ENCODE data around the gene CD80.

The CD80 gene

DNA sequence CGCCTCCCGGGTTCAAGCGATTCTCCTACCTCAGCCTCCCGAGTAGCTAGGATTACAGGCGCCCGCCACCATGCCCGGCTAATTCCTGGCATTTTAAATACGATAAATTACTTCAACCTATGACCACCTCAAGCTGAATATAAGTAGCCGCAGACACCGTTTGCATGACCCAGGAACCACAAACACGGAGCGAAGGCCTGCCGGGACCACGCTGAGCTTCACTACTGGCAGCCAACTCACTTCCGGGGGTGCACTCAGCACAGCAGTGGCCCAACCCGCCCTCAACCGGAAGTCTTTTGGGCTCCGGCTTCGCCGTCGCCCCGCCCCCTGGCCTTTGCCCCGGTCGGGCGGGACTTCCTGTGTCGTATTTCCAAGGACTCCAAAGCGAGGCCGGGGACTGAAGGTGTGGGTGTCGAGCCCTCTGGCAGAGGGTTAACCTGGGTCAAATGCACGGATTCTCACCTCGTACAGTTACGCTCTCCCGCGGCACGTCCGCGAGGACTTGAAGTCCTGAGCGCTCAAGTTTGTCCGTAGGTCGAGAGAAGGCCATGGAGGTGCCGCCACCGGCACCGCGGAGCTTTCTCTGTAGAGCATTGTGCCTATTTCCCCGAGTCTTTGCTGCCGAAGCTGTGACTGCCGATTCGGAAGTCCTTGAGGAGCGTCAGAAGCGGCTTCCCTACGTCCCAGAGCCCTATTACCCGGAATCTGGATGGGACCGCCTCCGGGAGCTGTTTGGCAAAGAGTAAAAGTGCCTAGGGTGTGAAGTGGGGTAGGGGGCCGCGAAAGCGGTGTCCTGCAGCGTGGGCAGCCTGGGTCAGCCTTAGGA lies 61.0 kb downstream of the CD80 start, which contains the start of gene TIMMDC1 (continued):
- TF ChIP-seq ZNF223 (tag by site-specific recombination; IDR thresholded peaks at IDR 0.05) (peak; percentile 14; the same call in 1 of the 2 replicates), ZNF211 (tag by site-specific recombination; IDR thresholded peaks at IDR 0.05; ENCODE audit: low read depth) (no peak), ZNF747 (tag by site-specific recombination; IDR thresholded peaks at IDR 0.05) (no peak), BCL11B (tag by site-specific recombination; IDR thresholded peaks at IDR 0.05; ENCODE audit: low read depth) (no peak), ZNF501 (tag by site-specific recombination; IDR thresholded peaks at IDR 0.05) (peak; percentile 59; the same call in 1 of the 2 replicates), ZNF629 (tag by site-specific recombination; IDR thresholded peaks at IDR 0.05) (peak; percentile 49), SP2 (tag by site-specific recombination; IDR thresholded peaks at IDR 0.05) (peak; percentile 91), ZNF169 (tag by site-specific recombination; IDR thresholded peaks at IDR 0.05) (no peak), ZNF341 (tag by site-specific recombination; IDR thresholded peaks at IDR 0.05; ENCODE audit: low read depth) (peak; percentile 92), KLF8 (tag by site-specific recombination; IDR thresholded peaks at IDR 0.05) (0 out of 2 replicates have a peak, but pooled peaks have one; percentile 29), YY2 (tag by site-specific recombination; IDR thresholded peaks at IDR 0.05) (no peak), ZFHX2 (tag by site-specific recombination; conservative IDR thresholded peaks at IDR 0.05) (peak; percentile 33; the same call in 1 of the 2 replicates), ZXDB (tag by site-specific recombination; IDR thresholded peaks at IDR 0.05) (peak; percentile 70; the same call in 1 of the 2 replicates), ZNF530 (tag by site-specific recombination; IDR thresholded peaks at IDR 0.05; ENCODE audit: low read depth) (no peak)
- TF ChIP-seq, protein P1, sequence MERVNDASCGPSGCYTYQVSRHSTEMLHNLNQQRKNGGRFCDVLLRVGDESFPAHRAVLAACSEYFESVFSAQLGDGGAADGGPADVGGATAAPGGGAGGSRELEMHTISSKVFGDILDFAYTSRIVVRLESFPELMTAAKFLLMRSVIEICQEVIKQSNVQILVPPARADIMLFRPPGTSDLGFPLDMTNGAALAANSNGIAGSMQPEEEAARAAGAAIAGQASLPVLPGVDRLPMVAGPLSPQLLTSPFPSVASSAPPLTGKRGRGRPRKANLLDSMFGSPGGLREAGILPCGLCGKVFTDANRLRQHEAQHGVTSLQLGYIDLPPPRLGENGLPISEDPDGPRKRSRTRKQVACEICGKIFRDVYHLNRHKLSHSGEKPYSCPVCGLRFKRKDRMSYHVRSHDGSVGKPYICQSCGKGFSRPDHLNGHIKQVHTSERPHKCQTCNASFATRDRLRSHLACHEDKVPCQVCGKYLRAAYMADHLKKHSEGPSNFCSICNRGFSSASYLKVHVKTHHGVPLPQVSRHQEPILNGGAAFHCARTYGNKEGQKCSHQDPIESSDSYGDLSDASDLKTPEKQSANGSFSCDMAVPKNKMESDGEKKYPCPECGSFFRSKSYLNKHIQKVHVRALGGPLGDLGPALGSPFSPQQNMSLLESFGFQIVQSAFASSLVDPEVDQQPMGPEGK (tag by site-specific recombination; IDR thresholded peaks at IDR 0.05) = peak; percentile 86
- TF ChIP-seq, protein P2, sequence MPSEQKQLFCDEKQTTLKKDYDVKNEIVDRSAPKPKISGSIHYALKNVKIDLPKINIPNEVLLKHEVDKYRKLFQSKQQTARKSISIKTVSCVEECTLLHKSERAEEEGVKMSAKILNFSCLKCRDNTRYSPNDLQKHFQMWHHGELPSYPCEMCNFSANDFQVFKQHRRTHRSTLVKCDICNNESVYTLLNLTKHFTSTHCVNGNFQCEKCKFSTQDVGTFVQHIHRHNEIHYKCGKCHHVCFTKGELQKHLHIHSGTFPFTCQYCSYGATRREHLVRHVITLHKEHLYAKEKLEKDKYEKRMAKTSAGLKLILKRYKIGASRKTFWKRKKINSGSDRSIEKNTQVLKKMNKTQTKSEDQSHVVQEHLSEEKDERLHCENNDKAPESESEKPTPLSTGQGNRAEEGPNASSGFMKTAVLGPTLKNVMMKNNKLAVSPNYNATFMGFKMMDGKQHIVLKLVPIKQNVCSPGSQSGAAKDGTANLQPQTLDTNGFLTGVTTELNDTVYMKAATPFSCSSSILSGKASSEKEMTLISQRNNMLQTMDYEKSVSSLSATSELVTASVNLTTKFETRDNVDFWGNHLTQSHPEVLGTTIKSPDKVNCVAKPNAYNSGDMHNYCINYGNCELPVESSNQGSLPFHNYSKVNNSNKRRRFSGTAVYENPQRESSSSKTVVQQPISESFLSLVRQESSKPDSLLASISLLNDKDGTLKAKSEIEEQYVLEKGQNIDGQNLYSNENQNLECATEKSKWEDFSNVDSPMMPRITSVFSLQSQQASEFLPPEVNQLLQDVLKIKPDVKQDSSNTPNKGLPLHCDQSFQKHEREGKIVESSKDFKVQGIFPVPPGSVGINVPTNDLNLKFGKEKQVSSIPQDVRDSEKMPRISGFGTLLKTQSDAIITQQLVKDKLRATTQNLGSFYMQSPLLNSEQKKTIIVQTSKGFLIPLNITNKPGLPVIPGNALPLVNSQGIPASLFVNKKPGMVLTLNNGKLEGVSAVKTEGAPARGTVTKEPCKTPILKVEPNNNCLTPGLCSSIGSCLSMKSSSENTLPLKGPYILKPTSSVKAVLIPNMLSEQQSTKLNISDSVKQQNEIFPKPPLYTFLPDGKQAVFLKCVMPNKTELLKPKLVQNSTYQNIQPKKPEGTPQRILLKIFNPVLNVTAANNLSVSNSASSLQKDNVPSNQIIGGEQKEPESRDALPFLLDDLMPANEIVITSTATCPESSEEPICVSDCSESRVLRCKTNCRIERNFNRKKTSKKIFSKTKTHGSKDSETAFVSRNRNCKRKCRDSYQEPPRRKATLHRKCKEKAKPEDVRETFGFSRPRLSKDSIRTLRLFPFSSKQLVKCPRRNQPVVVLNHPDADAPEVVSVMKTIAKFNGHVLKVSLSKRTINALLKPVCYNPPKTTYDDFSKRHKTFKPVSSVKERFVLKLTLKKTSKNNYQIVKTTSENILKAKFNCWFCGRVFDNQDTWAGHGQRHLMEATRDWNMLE (tag by site-specific recombination; conservative IDR thresholded peaks at IDR 0.05; ENCODE audit: low read depth) = peak; percentile 98
- TF ChIP-seq, protein P3, sequence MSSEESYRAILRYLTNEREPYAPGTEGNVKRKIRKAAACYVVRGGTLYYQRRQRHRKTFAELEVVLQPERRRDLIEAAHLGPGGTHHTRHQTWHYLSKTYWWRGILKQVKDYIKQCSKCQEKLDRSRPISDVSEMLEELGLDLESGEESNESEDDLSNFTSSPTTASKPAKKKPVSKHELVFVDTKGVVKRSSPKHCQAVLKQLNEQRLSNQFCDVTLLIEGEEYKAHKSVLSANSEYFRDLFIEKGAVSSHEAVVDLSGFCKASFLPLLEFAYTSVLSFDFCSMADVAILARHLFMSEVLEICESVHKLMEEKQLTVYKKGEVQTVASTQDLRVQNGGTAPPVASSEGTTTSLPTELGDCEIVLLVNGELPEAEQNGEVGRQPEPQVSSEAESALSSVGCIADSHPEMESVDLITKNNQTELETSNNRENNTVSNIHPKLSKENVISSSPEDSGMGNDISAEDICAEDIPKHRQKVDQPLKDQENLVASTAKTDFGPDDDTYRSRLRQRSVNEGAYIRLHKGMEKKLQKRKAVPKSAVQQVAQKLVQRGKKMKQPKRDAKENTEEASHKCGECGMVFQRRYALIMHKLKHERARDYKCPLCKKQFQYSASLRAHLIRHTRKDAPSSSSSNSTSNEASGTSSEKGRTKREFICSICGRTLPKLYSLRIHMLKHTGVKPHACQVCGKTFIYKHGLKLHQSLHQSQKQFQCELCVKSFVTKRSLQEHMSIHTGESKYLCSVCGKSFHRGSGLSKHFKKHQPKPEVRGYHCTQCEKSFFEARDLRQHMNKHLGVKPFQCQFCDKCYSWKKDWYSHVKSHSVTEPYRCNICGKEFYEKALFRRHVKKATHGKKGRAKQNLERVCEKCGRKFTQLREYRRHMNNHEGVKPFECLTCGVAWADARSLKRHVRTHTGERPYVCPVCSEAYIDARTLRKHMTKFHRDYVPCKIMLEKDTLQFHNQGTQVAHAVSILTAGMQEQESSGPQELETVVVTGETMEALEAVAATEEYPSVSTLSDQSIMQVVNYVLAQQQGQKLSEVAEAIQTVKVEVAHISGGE (tag by site-specific recombination; conservative IDR thresholded peaks at IDR 0.05; ENCODE audit: low read depth) = peak; percentile 97
- TF ChIP-seq, protein P4, sequence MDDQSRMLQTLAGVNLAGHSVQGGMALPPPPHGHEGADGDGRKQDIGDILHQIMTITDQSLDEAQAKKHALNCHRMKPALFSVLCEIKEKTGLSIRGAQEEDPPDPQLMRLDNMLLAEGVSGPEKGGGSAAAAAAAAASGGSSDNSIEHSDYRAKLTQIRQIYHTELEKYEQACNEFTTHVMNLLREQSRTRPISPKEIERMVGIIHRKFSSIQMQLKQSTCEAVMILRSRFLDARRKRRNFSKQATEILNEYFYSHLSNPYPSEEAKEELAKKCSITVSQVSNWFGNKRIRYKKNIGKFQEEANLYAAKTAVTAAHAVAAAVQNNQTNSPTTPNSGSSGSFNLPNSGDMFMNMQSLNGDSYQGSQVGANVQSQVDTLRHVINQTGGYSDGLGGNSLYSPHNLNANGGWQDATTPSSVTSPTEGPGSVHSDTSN (CRISPR knock-in tag; IDR thresholded peaks at IDR 0.05) = 0 out of 2 replicates have a peak, but pooled peaks have one; percentile 57
- TF ChIP-seq, protein P5, sequence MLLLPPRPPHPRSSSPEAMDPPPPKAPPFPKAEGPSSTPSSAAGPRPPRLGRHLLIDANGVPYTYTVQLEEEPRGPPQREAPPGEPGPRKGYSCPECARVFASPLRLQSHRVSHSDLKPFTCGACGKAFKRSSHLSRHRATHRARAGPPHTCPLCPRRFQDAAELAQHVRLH (tag by site-specific recombination; IDR thresholded peaks at IDR 0.05) = peak; percentile 98
- TF ChIP-seq, protein P6, sequence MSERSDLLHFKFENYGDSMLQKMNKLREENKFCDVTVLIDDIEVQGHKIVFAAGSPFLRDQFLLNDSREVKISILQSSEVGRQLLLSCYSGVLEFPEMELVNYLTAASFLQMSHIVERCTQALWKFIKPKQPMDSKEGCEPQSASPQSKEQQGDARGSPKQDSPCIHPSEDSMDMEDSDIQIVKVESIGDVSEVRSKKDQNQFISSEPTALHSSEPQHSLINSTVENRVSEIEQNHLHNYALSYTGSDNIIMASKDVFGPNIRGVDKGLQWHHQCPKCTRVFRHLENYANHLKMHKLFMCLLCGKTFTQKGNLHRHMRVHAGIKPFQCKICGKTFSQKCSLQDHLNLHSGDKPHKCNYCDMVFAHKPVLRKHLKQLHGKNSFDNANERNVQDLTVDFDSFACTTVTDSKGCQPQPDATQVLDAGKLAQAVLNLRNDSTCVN (tag by site-specific recombination; optimal IDR thresholded peaks at IDR 0.05) = peak; percentile 30
- TF ChIP-seq, protein P7, sequence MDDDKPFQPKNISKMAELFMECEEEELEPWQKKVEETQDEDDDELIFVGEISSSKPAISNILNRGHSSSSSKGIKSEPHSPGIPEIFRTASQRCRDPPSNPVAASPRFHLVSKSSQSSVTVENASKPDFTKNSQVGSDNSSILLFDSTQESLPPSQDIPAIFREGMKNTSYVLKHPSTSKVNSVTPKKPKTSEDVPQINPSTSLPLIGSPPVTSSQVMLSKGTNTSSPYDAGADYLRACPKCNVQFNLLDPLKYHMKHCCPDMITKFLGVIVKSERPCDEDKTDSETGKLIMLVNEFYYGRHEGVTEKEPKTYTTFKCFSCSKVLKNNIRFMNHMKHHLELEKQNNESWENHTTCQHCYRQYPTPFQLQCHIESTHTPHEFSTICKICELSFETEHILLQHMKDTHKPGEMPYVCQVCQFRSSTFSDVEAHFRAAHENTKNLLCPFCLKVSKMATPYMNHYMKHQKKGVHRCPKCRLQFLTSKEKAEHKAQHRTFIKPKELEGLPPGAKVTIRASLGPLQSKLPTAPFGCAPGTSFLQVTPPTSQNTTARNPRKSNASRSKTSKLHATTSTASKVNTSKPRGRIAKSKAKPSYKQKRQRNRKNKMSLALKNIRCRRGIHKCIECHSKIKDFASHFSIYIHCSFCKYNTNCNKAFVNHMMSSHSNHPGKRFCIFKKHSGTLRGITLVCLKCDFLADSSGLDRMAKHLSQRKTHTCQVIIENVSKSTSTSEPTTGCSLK (tag by site-specific recombination; IDR thresholded peaks at IDR 0.05) = no peak
